Medulla oblongata (tissue), 1 donor: ENCODE results near the gene DNAJA1.
"Not testable (repeated sequence)": the region's sequence is repeated elsewhere in the genome, so short reads cannot be mapped to it uniquely, and the experiment has no call there.

Experiments
- DNase-seq: peaks from one replicate; pipeline ENCODE4 v3.0.0-alpha.2; 2015; ENCODE audit errors: extremely low spot score

Gene DNAJA1

GRCh38 chr9:33081128-33081851 lies 56.2 kb downstream of the DNAJA1 start:
- DNase-seq: peak; percentile 91

GRCh38 chr9:33082128-33082527 lies 57.1 kb downstream of the DNAJA1 start:
- no peak for DNase-seq

DNA sequence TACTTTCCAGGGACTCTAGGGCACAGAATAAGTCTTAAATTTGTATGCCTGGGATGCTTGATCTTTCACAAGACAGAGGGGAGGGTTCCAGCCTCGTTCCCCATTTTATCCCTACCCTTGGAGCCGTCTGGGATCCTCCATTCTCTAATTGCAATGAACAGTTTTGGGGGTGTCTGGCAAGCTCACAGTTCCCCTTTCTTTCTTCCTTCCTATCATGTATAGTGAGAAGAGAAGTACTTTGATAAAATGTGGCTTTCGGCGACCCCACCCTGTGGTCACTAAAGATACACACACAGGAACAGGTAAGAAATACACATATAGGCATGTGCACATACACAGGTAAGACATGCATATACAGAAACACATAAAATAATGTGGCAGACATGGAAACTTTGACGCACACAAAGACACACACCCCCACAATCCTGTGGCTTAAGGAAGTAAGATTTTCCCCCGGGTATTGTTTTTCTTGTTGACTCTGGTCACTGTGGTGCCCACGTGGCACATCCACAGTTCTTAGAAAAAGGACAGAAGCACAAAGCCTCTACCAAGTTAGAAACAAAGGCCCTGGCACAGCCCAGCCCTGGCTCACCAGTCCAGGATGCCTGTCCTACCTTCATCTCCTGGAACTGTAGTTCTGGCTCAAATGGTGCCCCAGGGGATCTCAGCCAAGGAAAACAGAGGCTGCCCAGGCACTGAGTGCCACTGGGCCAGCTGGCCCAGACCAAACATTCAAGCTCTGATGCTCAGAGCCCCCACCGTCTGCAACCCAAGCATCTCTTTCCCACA lies 57.7 kb downstream of the DNAJA1 start:
- DNase-seq: peak; percentile 77

- not testable (repeated sequence) for DNase-seq
These were observed 60.6 kb downstream of the DNAJA1 start for GRCh38 chr9:33085672-33086071.
